Measurements from ENCODE around the gene CRABP1.

CRABP1 gene

GRCh38 chr15:78384651-78385050 is 44.5 kb downstream of the CRABP1 start:
- H3K4me1 ChIP-seq (ENCODE audit: insufficient read depth, insufficient read length), result peaks cover 4% of the 10 kb centered on the region
- no peak for TF ChIP-seq YY1 (IDR thresholded peaks at IDR 0.05; ENCODE audit: insufficient read depth, insufficient read length)

GRCh38 chr15:78387246-78388037 is 47.3 kb downstream of the CRABP1 start:
- H3K9me3 ChIP-seq (ENCODE audit: insufficient read depth, low read length), result no peaks in the 10 kb centered on the region
- TF ChIP-seq ZNF274 (IDR thresholded peaks at IDR 0.05; ENCODE audit: low read depth, low read length) (no peak), SUZ12 (IDR thresholded peaks at IDR 0.05; ENCODE audit: extremely low read depth, insufficient read depth, insufficient read length) (no peak), YY1 (IDR thresholded peaks at IDR 0.05; ENCODE audit: insufficient read depth, insufficient read length) (no peak)
- no peaks in the 10 kb centered on the region for H3K36me3 ChIP-seq (ENCODE audit: insufficient read depth, insufficient read length, low read length)
- no peak overlapping the region for H3K9ac ChIP-seq (ENCODE audit: insufficient read length, low read depth)
- no peaks in the 10 kb centered on the region for H3K27me3 ChIP-seq (ENCODE audit: insufficient read depth, insufficient read length)
- DNase-seq (ENCODE audit: low read depth, low spot score), result no peak
- H3K4me1 ChIP-seq (ENCODE audit: insufficient read depth, insufficient read length), result peaks cover 11% of the 10 kb centered on the region
- no peak overlapping the region for H3K4me3 ChIP-seq (ENCODE audit: insufficient read length, low read depth)

More at GRCh38 chr15:78384651-78385050, 44.5 kb downstream of the CRABP1 start:
- no peak overlapping the region for H3K9ac ChIP-seq (ENCODE audit: insufficient read length, low read depth)
- no peak overlapping the region for H3K4me3 ChIP-seq (ENCODE audit: insufficient read length, low read depth)
- DNase-seq (ENCODE audit: low read depth, low spot score), result no peak
- no peaks in the 10 kb centered on the region for H3K27me3 ChIP-seq (ENCODE audit: insufficient read depth, insufficient read length)
- H3K9me3 ChIP-seq (ENCODE audit: insufficient read depth, low read length), result no peaks in the 10 kb centered on the region
- no peaks in the 10 kb centered on the region for H3K36me3 ChIP-seq (ENCODE audit: insufficient read depth, insufficient read length, low read length)

- peaks cover 11% of the 10 kb centered on the region for H3K4me1 ChIP-seq (ENCODE audit: insufficient read depth, insufficient read length)
- no peak for TF ChIP-seq YY1 (IDR thresholded peaks at IDR 0.05; ENCODE audit: insufficient read depth, insufficient read length)
- H3K36me3 ChIP-seq (ENCODE audit: insufficient read depth, insufficient read length, low read length), result no peaks in the 10 kb centered on the region
- no peaks in the 10 kb centered on the region for H3K27me3 ChIP-seq (ENCODE audit: insufficient read depth, insufficient read length)
- H3K9ac ChIP-seq (ENCODE audit: insufficient read length, low read depth), result peak overlapping the region; percentile 37
- DNase-seq (ENCODE audit: low read depth, low spot score), result no peak
- H3K4me3 ChIP-seq (ENCODE audit: insufficient read length, low read depth), result no peak overlapping the region
- H3K9me3 ChIP-seq (ENCODE audit: insufficient read depth, low read length), result no peaks in the 10 kb centered on the region
Observed at GRCh38 chr15:78388865-78389264, 48.7 kb downstream of the CRABP1 start.

- H3K9me3 ChIP-seq (ENCODE audit: insufficient read depth, low read length), result no peaks in the 10 kb centered on the region
- peaks cover 15% of the 10 kb centered on the region for H3K4me1 ChIP-seq (ENCODE audit: insufficient read depth, insufficient read length)
- peak overlapping the region; percentile 37 for H3K9ac ChIP-seq (ENCODE audit: insufficient read length, low read depth)
- TF ChIP-seq YY1 (IDR thresholded peaks at IDR 0.05; ENCODE audit: insufficient read depth, insufficient read length) (no peak), SUZ12 (IDR thresholded peaks at IDR 0.05; ENCODE audit: extremely low read depth, insufficient read depth, insufficient read length) (no peak), ZNF274 (IDR thresholded peaks at IDR 0.05; ENCODE audit: low read depth, low read length) (no peak)
- H3K27me3 ChIP-seq (ENCODE audit: insufficient read depth, insufficient read length), result no peaks in the 10 kb centered on the region
- no peaks in the 10 kb centered on the region for H3K36me3 ChIP-seq (ENCODE audit: insufficient read depth, insufficient read length, low read length)
- DNase-seq (ENCODE audit: low read depth, low spot score), result no peak
- no peak overlapping the region for H3K4me3 ChIP-seq (ENCODE audit: insufficient read length, low read depth)
Observed at GRCh38 chr15:78389322-78389721, 49.2 kb downstream of the CRABP1 start.

GRCh38 chr15:78389738-78390137 is 49.6 kb downstream of the CRABP1 start:
- DNase-seq (ENCODE audit: low read depth, low spot score), result no peak
- peaks cover 16% of the 10 kb centered on the region for H3K4me1 ChIP-seq (ENCODE audit: insufficient read depth, insufficient read length)
- no peaks in the 10 kb centered on the region for H3K9me3 ChIP-seq (ENCODE audit: insufficient read depth, low read length)
- no peak overlapping the region for H3K4me3 ChIP-seq (ENCODE audit: insufficient read length, low read depth)
- no peaks in the 10 kb centered on the region for H3K36me3 ChIP-seq (ENCODE audit: insufficient read depth, insufficient read length, low read length)
- no peaks in the 10 kb centered on the region for H3K27me3 ChIP-seq (ENCODE audit: insufficient read depth, insufficient read length)
- no peak for TF ChIP-seq ZNF274 (IDR thresholded peaks at IDR 0.05; ENCODE audit: low read depth, low read length)
- no peak for TF ChIP-seq YY1 (IDR thresholded peaks at IDR 0.05; ENCODE audit: insufficient read depth, insufficient read length)
- no peak for TF ChIP-seq SUZ12 (IDR thresholded peaks at IDR 0.05; ENCODE audit: extremely low read depth, insufficient read depth, insufficient read length)
- no peak overlapping the region for H3K9ac ChIP-seq (ENCODE audit: insufficient read length, low read depth)

- H3K9me3 ChIP-seq (ENCODE audit: insufficient read depth, low read length), result no peaks in the 10 kb centered on the region
- H3K9ac ChIP-seq (ENCODE audit: insufficient read length, low read depth), result no peak overlapping the region
- peaks cover 16% of the 10 kb centered on the region for H3K4me1 ChIP-seq (ENCODE audit: insufficient read depth, insufficient read length)
- TF ChIP-seq SUZ12 (IDR thresholded peaks at IDR 0.05; ENCODE audit: extremely low read depth, insufficient read depth, insufficient read length) (no peak), ZNF274 (IDR thresholded peaks at IDR 0.05; ENCODE audit: low read depth, low read length) (no peak), YY1 (IDR thresholded peaks at IDR 0.05; ENCODE audit: insufficient read depth, insufficient read length) (no peak)
- H3K27me3 ChIP-seq (ENCODE audit: insufficient read depth, insufficient read length), result no peaks in the 10 kb centered on the region
- no peak overlapping the region for H3K4me3 ChIP-seq (ENCODE audit: insufficient read length, low read depth)
- no peaks in the 10 kb centered on the region for H3K36me3 ChIP-seq (ENCODE audit: insufficient read depth, insufficient read length, low read length)
- no peak for DNase-seq (ENCODE audit: low read depth, low spot score)
Observed at GRCh38 chr15:78390242-78390641, 50.1 kb downstream of the CRABP1 start.

- no peak overlapping the region for H3K4me3 ChIP-seq (ENCODE audit: insufficient read length, low read depth)
- no peaks in the 10 kb centered on the region for H3K9me3 ChIP-seq (ENCODE audit: insufficient read depth, low read length)
- peaks cover 16% of the 10 kb centered on the region for H3K4me1 ChIP-seq (ENCODE audit: insufficient read depth, insufficient read length)
- TF ChIP-seq YY1 (IDR thresholded peaks at IDR 0.05; ENCODE audit: insufficient read depth, insufficient read length) (no peak), ZNF274 (IDR thresholded peaks at IDR 0.05; ENCODE audit: low read depth, low read length) (no peak), SUZ12 (IDR thresholded peaks at IDR 0.05; ENCODE audit: extremely low read depth, insufficient read depth, insufficient read length) (no peak)
- no peaks in the 10 kb centered on the region for H3K27me3 ChIP-seq (ENCODE audit: insufficient read depth, insufficient read length)
- H3K9ac ChIP-seq (ENCODE audit: insufficient read length, low read depth), result no peak overlapping the region
- no peak for DNase-seq (ENCODE audit: low read depth, low spot score)
- no peaks in the 10 kb centered on the region for H3K36me3 ChIP-seq (ENCODE audit: insufficient read depth, insufficient read length, low read length)
Observed at GRCh38 chr15:78390826-78391225, 50.7 kb downstream of the CRABP1 start.
